LNCaP clone FGC (cell line): ENCODE data around the gene DCAF4.
"Not testable (repeated sequence)": the region's sequence is repeated elsewhere in the genome, so short reads cannot be mapped to it uniquely, and the experiment has no call there.

Experiments
- DNase-seq: peaks from one replicate; pipeline ENCODE4 v3.0.0-alpha.2; 2011; ENCODE audit warnings: low read depth
- H3K4me3 ChIP-seq: 2 replicates; pipeline ENCODE4 v1.5.1; 2011; ENCODE audit warnings: mild to moderate bottlenecking, low read depth, low read length, control low read depth
- CTCF ChIP-seq: IDR thresholded peaks from 2 replicates; pipeline ENCODE4 v1.5.1; 2012; ENCODE audit warnings: mild to moderate bottlenecking; ENCODE audit not compliant: control insufficient read depth, insufficient read depth; ENCODE audit errors: extremely low read depth

Gene DCAF4

GRCh38 chr14:72957213-72957612 lies 30.9 kb downstream of the DCAF4 start:
- no peak for TF ChIP-seq CTCF
- DNase-seq: no peak

GRCh38 chr14:72958548-72958947 lies 32.3 kb downstream of the DCAF4 start:
- TF ChIP-seq CTCF: no peak
- no peak overlapping the region for H3K4me3 ChIP-seq
- DNase-seq: no peak

More at GRCh38 chr14:72957213-72957612, 30.9 kb downstream of the DCAF4 start:
- H3K4me3 ChIP-seq: no peak overlapping the region

GRCh38 chr14:72961016-72961415 lies 34.8 kb downstream of the DCAF4 start:
- DNase-seq, H3K4me3 ChIP-seq: not testable (repeated sequence)

- no peak for TF ChIP-seq CTCF
- no peak for DNase-seq
- H3K4me3 ChIP-seq: no peak overlapping the region
These were observed 35.5 kb downstream of the DCAF4 start for GRCh38 chr14:72961579-72962335.

GRCh38 chr14:72962336-72962754 lies 36.1 kb downstream of the DCAF4 start:
- not testable (repeated sequence) for H3K4me3 ChIP-seq, DNase-seq

GRCh38 chr14:72962829-72963312 lies 36.6 kb downstream of the DCAF4 start:
- TF ChIP-seq CTCF: no peak
- H3K4me3 ChIP-seq: no peak overlapping the region
- no peak for DNase-seq

- no peak for DNase-seq
- no peak overlapping the region for H3K4me3 ChIP-seq
- TF ChIP-seq CTCF: no peak
These were observed 39.0 kb downstream of the DCAF4 start for GRCh38 chr14:72965249-72965648.

GRCh38 chr14:72966038-72966437 lies 39.8 kb downstream of the DCAF4 start:
- no peak for TF ChIP-seq CTCF
- DNase-seq: no peak
- H3K4me3 ChIP-seq: no peak overlapping the region
